Measurements from ENCODE around the gene MYRFL.

- TF ChIP-seq CTCF (IDR thresholded peaks at IDR 0.05) = no peak
- no peak for TF ChIP-seq POLR2A (IDR thresholded peaks at IDR 0.05)
These were observed 4.0 kb upstream of the MYRFL start for GRCh38 chr12:69821032-69821455.
